ENCODE data around the gene CHRNB2. TPM values are rescaled to one million over a fixed set of nuclear protein-coding genes. Genes with fewer than 3 reads are reported as not detected.

CHRNB2 gene
- total RNA-seq, 1 experiment from 2014 or later = 1.8 TPM

DNA sequence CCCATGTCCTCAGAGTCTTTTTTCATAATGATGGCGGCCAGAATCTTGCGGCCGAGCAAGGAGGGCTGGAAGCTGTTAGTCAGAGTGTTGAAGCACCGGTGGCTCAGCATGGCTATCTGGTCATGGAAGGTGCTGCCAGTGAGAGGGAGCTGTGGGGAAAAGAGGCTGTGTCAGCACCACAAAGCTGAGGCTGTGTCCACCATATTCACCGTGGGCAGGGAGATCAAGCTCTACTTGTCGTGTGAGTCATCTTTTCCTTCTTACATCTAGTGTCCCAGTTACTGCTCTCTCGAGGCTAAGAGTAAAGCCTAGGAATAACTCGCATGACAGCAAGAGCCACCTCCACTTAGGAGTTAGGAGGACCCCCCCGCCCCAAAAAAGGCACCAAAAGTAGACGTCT lies 22.2 kb downstream of the CHRNB2 start:
- Mint-ChIP-seq H3K4me3 (no peak overlapping the region), H3K36me3 (ENCODE audit: insufficient read depth in 1 of 3, low read depth in 3 of 3) (peaks cover 62 to 97% (median 89%) of the 10 kb centered on the region in 3 experiments; a peak in 6 of 7 replicates), H3K27me3 (ENCODE audit: low read depth) (no peaks in the 10 kb centered on the region; the same call in 1 of the 2 replicates), H3K4me1 (no peaks in the 10 kb centered on the region), H3K9me3 (no peaks in the 10 kb centered on the region), H3K27ac (peak overlapping the region in 1 of 3 experiments; percentile 20; a peak in 1 of 7 replicates)
- Histone ChIP-seq H2BK120ac (ENCODE audit: low read depth, low read length, poor library complexity, severe bottlenecking) (no peak overlapping the region), H2AK5ac (ENCODE audit: insufficient read length, low read length) (no peak overlapping the region), H3K27ac (ENCODE audit: insufficient read length, low read depth, low read length) (no peak overlapping the region), H3T11ph (ENCODE audit: low read length) (no peak overlapping the region), H3K56ac (ENCODE audit: insufficient read length, low read depth, low read length) (no peak overlapping the region), H4K91ac (ENCODE audit: insufficient read length, low read depth, low read length) (no peak overlapping the region), H2BK12ac (ENCODE audit: insufficient read length, low read depth, low read length) (no peak overlapping the region), H3K14ac (ENCODE audit: insufficient read depth, low read length) (no peak overlapping the region), H2BK5ac (ENCODE audit: insufficient read length, low read length) (no peak overlapping the region), H3K18ac (ENCODE audit: insufficient read length, low read depth, low read length) (no peak overlapping the region), H3K79me2 (ENCODE audit: insufficient read depth, low read length) (no peaks in the 10 kb centered on the region), H2BK15ac (ENCODE audit: low read depth, low read length) (no peak overlapping the region), H3K27me3 (ENCODE audit: insufficient read depth, low read length) (no peaks in the 10 kb centered on the region), H3K4me2 (ENCODE audit: insufficient read depth, insufficient read length, low read length) (no peak overlapping the region), H2BK20ac (ENCODE audit: low read depth, low read length, poor library complexity, severe bottlenecking) (no peak overlapping the region), H2AFZ (ENCODE audit: low read length) (no peak overlapping the region), H3K79me1 (ENCODE audit: insufficient read depth, low read depth, low read length, poor library complexity, severe bottlenecking) (no peaks in the 10 kb centered on the region), H3K23me2 (ENCODE audit: insufficient read length, low read depth, low read length, poor library complexity, severe bottlenecking) (no peaks in the 10 kb centered on the region), H4K20me1 (ENCODE audit: control insufficient read depth, insufficient read depth, insufficient read length) (peaks cover 3% of the 10 kb centered on the region), H3K9me3 (ENCODE audit: control insufficient read depth, low read depth, low read length) (no peaks in the 10 kb centered on the region), H3K23ac (ENCODE audit: insufficient read length, low read depth, low read length) (no peak overlapping the region), H3K9ac (ENCODE audit: extremely low read depth, insufficient read length, low read length) (no peak overlapping the region), H3K4ac (ENCODE audit: low read depth, low read length) (no peak overlapping the region), H4K5ac (ENCODE audit: insufficient read length, low read depth, low read length) (no peak overlapping the region), H3K4me1 (ENCODE audit: insufficient read depth, low read length) (no peaks in the 10 kb centered on the region), H4K8ac (replicated peaks; ENCODE audit: insufficient read length, low read depth, low read length) (no peak overlapping the region)
- TF ChIP-seq, protein P1, sequence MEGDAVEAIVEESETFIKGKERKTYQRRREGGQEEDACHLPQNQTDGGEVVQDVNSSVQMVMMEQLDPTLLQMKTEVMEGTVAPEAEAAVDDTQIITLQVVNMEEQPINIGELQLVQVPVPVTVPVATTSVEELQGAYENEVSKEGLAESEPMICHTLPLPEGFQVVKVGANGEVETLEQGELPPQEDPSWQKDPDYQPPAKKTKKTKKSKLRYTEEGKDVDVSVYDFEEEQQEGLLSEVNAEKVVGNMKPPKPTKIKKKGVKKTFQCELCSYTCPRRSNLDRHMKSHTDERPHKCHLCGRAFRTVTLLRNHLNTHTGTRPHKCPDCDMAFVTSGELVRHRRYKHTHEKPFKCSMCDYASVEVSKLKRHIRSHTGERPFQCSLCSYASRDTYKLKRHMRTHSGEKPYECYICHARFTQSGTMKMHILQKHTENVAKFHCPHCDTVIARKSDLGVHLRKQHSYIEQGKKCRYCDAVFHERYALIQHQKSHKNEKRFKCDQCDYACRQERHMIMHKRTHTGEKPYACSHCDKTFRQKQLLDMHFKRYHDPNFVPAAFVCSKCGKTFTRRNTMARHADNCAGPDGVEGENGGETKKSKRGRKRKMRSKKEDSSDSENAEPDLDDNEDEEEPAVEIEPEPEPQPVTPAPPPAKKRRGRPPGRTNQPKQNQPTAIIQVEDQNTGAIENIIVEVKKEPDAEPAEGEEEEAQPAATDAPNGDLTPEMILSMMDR (conservative IDR thresholded peaks at IDR 0.05) = no peak
- WGBS (ENCODE audit: extremely low coverage, insufficient read length, low lambda C conversion rate) = no CpG with 5 or more reads among the region's 10 CpGs
- no peak for DNase-seq
